Transverse colon (tissue), 4 donors: ENCODE data around the gene SPOUT1.
"Not testable (repeated sequence)": the region's sequence is repeated elsewhere in the genome, so short reads cannot be mapped to it uniquely, and the experiment has no call there.

Experiments
- CTCF ChIP-seq, 5 experiments: fragments of 200-600 bp in 3 of 5; fragments of 450-650 bp in 2 of 5; sonication (generic) in 3 of 5; IDR thresholded peaks; 1 replicate in 2 of 5; 2 replicates in 3 of 5; pipeline ENCODE4 v1.5.1; 2016 to 2017; ENCODE audit warnings: antibody characterized with exemption in 5 of 5, inconsistent platforms in 3 of 5, mild to moderate bottlenecking in 2 of 5, moderate library complexity in 1 of 5
- EP300 ChIP-seq: sonication (generic); formaldehyde crosslinking; IDR thresholded peaks from one replicate; pipeline ENCODE4 v1.6.1; 2017; ENCODE audit warnings: antibody characterized with exemption, low read depth
- POLR2A ChIP-seq: fragments of 450-650 bp; IDR thresholded peaks from one replicate; pipeline ENCODE4 v1.6.1; 2016; ENCODE audit warnings: antibody characterized with exemption, mild to moderate bottlenecking, moderate library complexity
- POLR2AphosphoS5 ChIP-seq, 3 donors: sonication (generic); formaldehyde crosslinking; IDR thresholded peaks; one replicate each; pipeline ENCODE4 v1.6.1; 2016; ENCODE audit warnings: antibody characterized with exemption in 3 of 3

- TF ChIP-seq CTCF (IDR thresholded peaks at IDR 0.05); POLR2A; POLR2AphosphoS5 (IDR thresholded peaks at IDR 0.05); EP300: not testable (repeated sequence)
These were observed 21.4 kb upstream of the SPOUT1 start for GRCh38 chr9:128851024-128851423.
